Measurements from ENCODE around the gene HSD3B2.

HSD3B2 gene

DNA sequence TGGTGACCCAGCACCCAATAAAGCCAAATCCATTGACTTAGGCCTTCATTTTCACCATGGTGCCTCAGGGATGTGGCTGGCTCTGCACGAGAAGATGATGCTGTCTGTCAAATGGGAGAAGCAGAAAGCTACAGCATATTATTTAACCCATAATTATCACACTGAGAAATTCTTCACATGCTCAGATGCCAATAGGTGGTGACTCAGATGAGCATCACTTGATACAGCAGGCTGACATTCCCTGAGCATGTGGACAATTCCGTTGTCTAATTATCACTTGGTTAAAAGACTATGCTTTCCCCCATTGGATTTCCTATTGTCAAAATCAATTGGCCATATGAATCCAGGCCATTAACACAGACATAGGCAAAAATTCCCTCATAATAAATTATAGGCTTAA lies 48.0 kb downstream of the HSD3B2 start:
- Histone ChIP-seq H3K27me3 (ENCODE audit: insufficient read depth, low read depth, severe bottlenecking) (no peaks in the 10 kb centered on the region), H3K36me3 (no peaks in the 10 kb centered on the region), H3K27ac (no peak overlapping the region), H3K9me3 (ENCODE audit: severe bottlenecking) (no peaks in the 10 kb centered on the region), H3K4me3 (ENCODE audit: low read depth, low read length) (no peak overlapping the region)
- TF ChIP-seq, protein P1, sequence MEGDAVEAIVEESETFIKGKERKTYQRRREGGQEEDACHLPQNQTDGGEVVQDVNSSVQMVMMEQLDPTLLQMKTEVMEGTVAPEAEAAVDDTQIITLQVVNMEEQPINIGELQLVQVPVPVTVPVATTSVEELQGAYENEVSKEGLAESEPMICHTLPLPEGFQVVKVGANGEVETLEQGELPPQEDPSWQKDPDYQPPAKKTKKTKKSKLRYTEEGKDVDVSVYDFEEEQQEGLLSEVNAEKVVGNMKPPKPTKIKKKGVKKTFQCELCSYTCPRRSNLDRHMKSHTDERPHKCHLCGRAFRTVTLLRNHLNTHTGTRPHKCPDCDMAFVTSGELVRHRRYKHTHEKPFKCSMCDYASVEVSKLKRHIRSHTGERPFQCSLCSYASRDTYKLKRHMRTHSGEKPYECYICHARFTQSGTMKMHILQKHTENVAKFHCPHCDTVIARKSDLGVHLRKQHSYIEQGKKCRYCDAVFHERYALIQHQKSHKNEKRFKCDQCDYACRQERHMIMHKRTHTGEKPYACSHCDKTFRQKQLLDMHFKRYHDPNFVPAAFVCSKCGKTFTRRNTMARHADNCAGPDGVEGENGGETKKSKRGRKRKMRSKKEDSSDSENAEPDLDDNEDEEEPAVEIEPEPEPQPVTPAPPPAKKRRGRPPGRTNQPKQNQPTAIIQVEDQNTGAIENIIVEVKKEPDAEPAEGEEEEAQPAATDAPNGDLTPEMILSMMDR (IDR thresholded peaks at IDR 0.05; ENCODE audit: low read depth, low read length): no peak
- no peak for DNase-seq

DNA sequence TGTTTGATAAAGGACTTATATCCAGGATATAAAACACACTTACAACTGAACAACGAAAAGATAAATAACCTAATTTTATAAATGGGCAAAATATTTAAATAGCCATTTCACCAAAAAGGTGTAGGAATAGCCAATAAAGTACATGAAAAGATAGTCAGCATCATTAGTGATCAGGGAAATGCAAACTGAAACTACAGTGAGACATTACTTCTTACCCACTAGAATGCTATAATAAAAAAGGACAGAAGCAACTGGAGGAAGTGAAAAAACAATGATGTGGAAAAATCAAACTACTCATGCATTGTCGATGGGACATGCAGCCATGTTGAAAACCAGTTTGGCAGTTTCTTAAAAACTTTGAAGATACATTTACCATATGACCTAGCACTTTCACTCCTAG lies 48.6 kb downstream of the HSD3B2 start:
- Histone ChIP-seq H3K36me3 (no peaks in the 10 kb centered on the region), H3K4me3 (ENCODE audit: low read depth, low read length) (no peak overlapping the region), H3K27me3 (ENCODE audit: insufficient read depth, low read depth, severe bottlenecking) (no peaks in the 10 kb centered on the region), H3K27ac (no peak overlapping the region), H3K9me3 (ENCODE audit: severe bottlenecking) (no peaks in the 10 kb centered on the region)
- TF ChIP-seq, protein P1 (IDR thresholded peaks at IDR 0.05; ENCODE audit: low read depth, low read length): no peak
- DNase-seq: no peak

DNA sequence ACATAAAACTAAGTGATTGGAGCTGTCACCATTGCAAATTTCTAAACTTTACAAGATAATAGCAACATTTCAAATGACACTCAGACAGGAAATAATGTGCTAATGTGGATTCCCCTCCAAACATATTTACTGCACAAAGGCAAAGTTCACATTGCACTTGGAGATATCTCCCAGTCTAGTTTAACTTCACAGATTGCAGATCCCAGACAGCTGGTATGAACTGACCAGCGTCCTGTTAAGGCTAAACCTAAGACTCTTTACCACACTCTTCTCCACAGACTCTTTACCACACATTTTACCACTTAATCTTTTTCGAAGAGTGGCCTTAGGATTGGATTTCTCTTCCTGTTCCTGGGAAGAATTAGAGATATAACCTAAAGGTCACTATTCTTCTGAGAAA lies 51.5 kb downstream of the HSD3B2 start:
- no peak for DNase-seq
- TF ChIP-seq, protein P1 (IDR thresholded peaks at IDR 0.05; ENCODE audit: low read depth, low read length): no peak
- no peaks in the 10 kb centered on the region for H3K9me3 ChIP-seq (ENCODE audit: severe bottlenecking)
- no peaks in the 10 kb centered on the region for H3K36me3 ChIP-seq
- H3K27ac ChIP-seq: no peak overlapping the region
- H3K4me3 ChIP-seq (ENCODE audit: low read depth, low read length): no peak overlapping the region
- H3K27me3 ChIP-seq (ENCODE audit: insufficient read depth, low read depth, severe bottlenecking): no peaks in the 10 kb centered on the region

DNA sequence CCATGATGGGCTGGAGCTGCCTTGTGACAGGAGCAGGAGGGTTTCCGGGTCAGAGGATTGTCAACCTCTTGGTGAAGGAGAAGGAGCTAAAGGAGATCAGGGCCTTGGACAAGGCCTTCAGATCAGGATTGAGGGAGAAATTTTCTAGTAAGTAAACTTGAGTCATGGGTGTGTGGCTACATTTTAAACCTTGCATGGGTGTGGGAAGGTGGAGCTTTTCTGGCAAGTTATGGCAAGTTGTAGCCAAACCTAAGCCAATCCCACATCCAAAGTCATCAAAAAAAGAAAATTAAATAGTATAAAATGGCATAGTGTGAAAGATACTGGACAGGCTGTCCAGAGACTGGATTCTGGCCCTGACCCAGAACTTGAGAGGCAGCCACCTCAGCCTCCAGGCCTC lies 52.3 kb downstream of the HSD3B2 start:
- Histone ChIP-seq H3K27ac (no peak overlapping the region), H3K4me3 (ENCODE audit: low read depth, low read length) (no peak overlapping the region), H3K36me3 (no peaks in the 10 kb centered on the region), H3K9me3 (ENCODE audit: severe bottlenecking) (no peaks in the 10 kb centered on the region), H3K27me3 (ENCODE audit: insufficient read depth, low read depth, severe bottlenecking) (no peaks in the 10 kb centered on the region)
- no peak for DNase-seq
- TF ChIP-seq, protein P1 (IDR thresholded peaks at IDR 0.05; ENCODE audit: low read depth, low read length): no peak

DNA sequence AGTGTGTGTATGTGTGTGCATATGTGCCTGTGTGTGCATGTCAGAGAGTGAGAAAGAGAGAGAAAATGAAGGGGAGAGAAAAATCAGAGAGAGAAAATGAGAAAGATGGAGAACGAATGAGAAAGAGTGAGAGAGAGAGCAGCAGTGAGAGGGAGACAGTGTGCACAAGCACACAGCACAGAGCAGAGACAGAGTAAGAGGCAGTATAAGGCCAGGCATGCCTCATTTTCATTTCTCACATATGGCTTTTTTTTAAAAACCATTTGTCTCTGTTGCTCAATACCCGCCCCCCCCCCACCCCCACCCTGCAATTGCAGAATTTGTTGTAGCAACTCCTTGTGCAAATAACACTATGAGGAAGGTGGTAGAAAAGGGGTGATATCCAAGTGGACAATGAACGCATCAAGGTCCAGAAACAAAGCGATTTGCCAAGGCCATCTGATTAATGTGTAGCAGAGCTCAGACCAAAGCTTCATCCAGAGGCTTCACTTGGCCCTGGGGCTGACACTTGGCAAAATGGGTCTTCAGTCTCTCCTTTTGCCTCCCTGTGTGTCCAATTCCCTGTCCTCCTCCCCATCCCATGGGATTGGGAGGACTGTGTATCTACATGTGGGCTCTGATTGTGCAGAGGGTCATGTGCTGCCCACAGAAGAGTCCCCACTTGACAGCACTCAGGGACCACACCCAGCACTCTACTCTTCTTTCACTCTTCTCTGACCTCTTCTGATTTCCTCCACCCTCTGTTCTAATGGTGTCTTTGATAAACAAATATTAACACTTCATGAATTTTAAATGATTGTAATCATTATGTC lies 53.1 kb downstream of the HSD3B2 start:
- Histone ChIP-seq H3K9me3 (ENCODE audit: severe bottlenecking) (no peaks in the 10 kb centered on the region), H3K36me3 (no peaks in the 10 kb centered on the region), H3K4me3 (ENCODE audit: low read depth, low read length) (no peak overlapping the region), H3K27me3 (ENCODE audit: insufficient read depth, low read depth, severe bottlenecking) (no peaks in the 10 kb centered on the region), H3K27ac (no peak overlapping the region)
- TF ChIP-seq, protein P1 (IDR thresholded peaks at IDR 0.05; ENCODE audit: low read depth, low read length): no peak
- no peak for DNase-seq

DNA sequence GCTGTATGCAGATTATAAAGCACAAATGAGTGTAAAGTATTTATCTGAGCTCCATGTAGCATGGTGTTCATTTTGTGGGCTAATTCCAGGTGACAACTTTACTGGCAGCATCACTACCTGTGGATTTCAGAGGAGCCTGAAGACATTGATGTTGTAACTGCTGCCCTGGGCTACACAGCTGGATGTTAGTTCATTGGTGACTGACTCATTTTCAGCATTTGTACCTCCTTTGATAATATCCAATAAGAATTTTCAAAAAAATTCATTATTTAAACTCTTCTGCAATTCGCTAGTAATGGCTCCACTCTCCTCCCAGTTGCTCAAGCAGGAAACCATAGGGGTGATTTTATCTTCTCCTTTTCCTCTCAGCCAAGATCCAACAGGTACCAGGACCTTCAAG lies 54.8 kb downstream of the HSD3B2 start:
- no peaks in the 10 kb centered on the region for H3K36me3 ChIP-seq
- DNase-seq: no peak
- no peak overlapping the region for H3K4me3 ChIP-seq (ENCODE audit: low read depth, low read length)
- no peaks in the 10 kb centered on the region for H3K9me3 ChIP-seq (ENCODE audit: severe bottlenecking)
- no peak overlapping the region for H3K27ac ChIP-seq
- no peaks in the 10 kb centered on the region for H3K27me3 ChIP-seq (ENCODE audit: insufficient read depth, low read depth, severe bottlenecking)
- TF ChIP-seq, protein P1 (IDR thresholded peaks at IDR 0.05; ENCODE audit: low read depth, low read length): no peak

Measured in WERI-Rb-1 (cell line).